HEK293 (cell line): ENCODE results near the gene PARD6G.

Experiments
- CTCF ChIA-PET: fragments of 350-600 bp; formaldehyde crosslinking; extraction: SDS; loops from one replicate; lab custom pipeline; 2021; ENCODE audit warnings: antibody characterized with exemption; lab: Yijun Ruan, JAX
- POLR2A ChIA-PET: fragments of 300-600 bp; formaldehyde crosslinking; extraction: SDS; loops from one replicate; lab custom pipeline; 2020; ENCODE audit warnings: antibody characterized with exemption, inconsistent platforms; lab: Yijun Ruan, JAX
- H3K27ac ChIP-seq: fragments of 200-500 bp; sonication (Bioruptor generic); 2 replicates; pipeline ENCODE4 v1.5.1; 2014; ENCODE audit warnings: low read depth, low read length, control low read depth, inconsistent platforms; ENCODE audit errors: extremely low read depth
- H3K36me3 ChIP-seq, 2 experiments: fragments of 200-500 bp in 1 of 2; sonication (Bioruptor generic) in 1 of 2; 1 replicate in 1 of 2; 2 replicates in 1 of 2; pipeline ENCODE4 v1.5.1; 2014 to 2017; ENCODE audit warnings: inconsistent platforms in 2 of 2, low read length in 2 of 2; ENCODE audit not compliant: control insufficient read depth in 2 of 2, insufficient read depth in 1 of 2
- H3K4me1 ChIP-seq: fragments of 200-500 bp; sonication (Bioruptor generic); 2 replicates; pipeline ENCODE4 v1.5.1; 2014; ENCODE audit warnings: mild to moderate bottlenecking, low read length, inconsistent platforms; ENCODE audit not compliant: control insufficient read depth, insufficient read depth
- H3K4me3 ChIP-seq: 2 replicates; pipeline ENCODE4 v1.5.1; 2011; ENCODE audit warnings: low read depth, mild to moderate bottlenecking, control low read depth, low read length, moderate library complexity
- H3K9me3 ChIP-seq: fragments of 200-500 bp; sonication (Bioruptor generic); 2 replicates; pipeline ENCODE4 v1.5.1; 2014; ENCODE audit warnings: low read depth, low read length, inconsistent platforms; ENCODE audit not compliant: control insufficient read depth, insufficient read depth
- GFI1B ChIP-seq: fragments of 450-650 bp; formaldehyde crosslinking; IDR thresholded peaks from 2 replicates; pipeline ENCODE4 v1.5.1; 2016; ENCODE audit warnings: missing biosample characterization, missing genetic modification characterization
- PRDM1 ChIP-seq: fragments of 450-650 bp; formaldehyde crosslinking; IDR thresholded peaks from 2 replicates; pipeline ENCODE4; 2016; ENCODE audit warnings: missing biosample characterization, missing genetic modification characterization
- SCRT1 ChIP-seq: fragments of 450-650 bp; formaldehyde crosslinking; IDR thresholded peaks from 2 replicates; pipeline ENCODE4 v1.5.1; 2016; ENCODE audit warnings: missing biosample characterization, missing genetic modification characterization, borderline replicate concordance
- ZBTB8A ChIP-seq: fragments of 450-650 bp; formaldehyde crosslinking; IDR thresholded peaks from 2 replicates; pipeline ENCODE4 v1.5.1; 2016; ENCODE audit warnings: missing biosample characterization, missing genetic modification characterization
- ZNF138 ChIP-seq: fragments of 450-650 bp; formaldehyde crosslinking; IDR thresholded peaks from 2 replicates; pipeline ENCODE4 v1.5.1; 2016; ENCODE audit warnings: missing biosample characterization, missing genetic modification characterization, borderline replicate concordance
- ZNF146 ChIP-seq: fragments of 450-650 bp; formaldehyde crosslinking; IDR thresholded peaks from 2 replicates; pipeline ENCODE4 v1.5.1; 2016; ENCODE audit warnings: missing biosample characterization, missing genetic modification characterization
- ZNF16 ChIP-seq: fragments of 450-650 bp; formaldehyde crosslinking; IDR thresholded peaks from 2 replicates; pipeline ENCODE4 v1.5.1; 2016; ENCODE audit warnings: low read depth, missing biosample characterization, missing genetic modification characterization
- ZNF221 ChIP-seq: fragments of 450-650 bp; formaldehyde crosslinking; IDR thresholded peaks from 2 replicates; pipeline ENCODE4 v1.5.1; 2017; ENCODE audit warnings: missing biosample characterization, missing genetic modification characterization, borderline replicate concordance
- ZNF530 ChIP-seq: fragments of 450-650 bp; formaldehyde crosslinking; IDR thresholded peaks from 2 replicates; pipeline ENCODE4 v1.5.1; 2016; ENCODE audit warnings: low read depth, missing biosample characterization, missing genetic modification characterization
- ZNF600 ChIP-seq: fragments of 450-650 bp; formaldehyde crosslinking; IDR thresholded peaks from 2 replicates; pipeline ENCODE4 v1.5.1; 2016; ENCODE audit warnings: missing biosample characterization, missing genetic modification characterization
- ZNF658 ChIP-seq: fragments of 450-650 bp; formaldehyde crosslinking; IDR thresholded peaks from 2 replicates; pipeline ENCODE4; 2016; ENCODE audit warnings: missing biosample characterization, missing genetic modification characterization
- ZNF776 ChIP-seq: fragments of 450-650 bp; formaldehyde crosslinking; IDR thresholded peaks from 2 replicates; pipeline ENCODE4 v1.5.0; 2017; ENCODE audit warnings: missing biosample characterization, missing genetic modification characterization, borderline replicate concordance
- ZSCAN16 ChIP-seq: fragments of 450-650 bp; formaldehyde crosslinking; IDR thresholded peaks from 2 replicates; pipeline ENCODE4 v1.5.1; 2016; ENCODE audit warnings: missing biosample characterization, missing genetic modification characterization
- TF ChIP-seq, protein P1 (sequence below): fragments of 450-650 bp; formaldehyde crosslinking; IDR thresholded peaks from 2 replicates; pipeline ENCODE4 v1.5.1; 2017; ENCODE audit warnings: missing biosample characterization, missing genetic modification characterization
- TF ChIP-seq, protein P2 (sequence below): fragments of 450-650 bp; formaldehyde crosslinking; IDR thresholded peaks from 2 replicates; pipeline ENCODE4 v1.5.1; 2016; ENCODE audit warnings: missing biosample characterization, missing genetic modification characterization, borderline replicate concordance
- TF ChIP-seq, protein P3 (sequence below): fragments of 450-650 bp; formaldehyde crosslinking; IDR thresholded peaks from 2 replicates; pipeline ENCODE4 v1.5.1; 2016; ENCODE audit warnings: missing biosample characterization, missing genetic modification characterization
- TF ChIP-seq, protein P4 (sequence below): fragments of 450-650 bp; formaldehyde crosslinking; IDR thresholded peaks from 2 replicates; pipeline ENCODE4 v1.5.1; 2016; ENCODE audit warnings: missing biosample characterization, missing genetic modification characterization

PARD6G gene

DNA sequence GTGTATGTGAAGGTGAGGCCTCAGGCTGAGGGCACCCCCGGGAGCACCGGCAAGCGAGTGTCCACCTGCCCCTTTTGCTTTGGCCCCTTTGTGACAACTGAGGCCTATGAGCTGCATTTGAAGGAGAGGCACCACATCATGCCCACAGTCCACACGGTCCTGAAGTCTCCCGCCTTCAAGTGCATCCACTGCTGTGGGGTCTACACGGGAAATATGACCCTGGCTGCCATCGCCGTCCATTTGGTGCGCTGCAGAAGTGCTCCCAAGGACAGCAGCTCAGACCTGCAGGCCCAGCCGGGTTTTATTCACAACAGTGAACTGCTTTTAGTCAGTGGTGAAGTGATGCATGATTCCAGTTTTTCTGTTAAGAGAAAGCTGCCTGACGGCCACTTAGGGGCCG, 109.3 kb downstream of the PARD6G start:
- peaks cover 50 to 77% of the 10 kb centered on the region in 2 experiments for H3K36me3 ChIP-seq
- H3K4me1 ChIP-seq, result 0 out of 2 replicates have a peak, but pooled peaks cover under 1% of the 10 kb centered on the region
- no peak overlapping the region for H3K27ac ChIP-seq
- no peak overlapping the region for H3K4me3 ChIP-seq
- H3K9me3 ChIP-seq, result no peaks in the 10 kb centered on the region
- TF ChIP-seq ZNF530 (tag by site-specific recombination) (no peak), PRDM1 (tag by site-specific recombination) (no peak), ZNF16 (tag by site-specific recombination) (no peak), ZBTB8A (tag by site-specific recombination) (no peak), ZNF776 (tag by site-specific recombination) (no peak)
- ChIA-PET CTCF (interaction anchor here (0.6 to 1.2 kb wide), 4 partner anchors 16 to 796 kb away, joined by 3 to 8 read pairs (median 4); no protein-coding TSS in a partner anchor), POLR2A (no interaction called here)

DNA sequence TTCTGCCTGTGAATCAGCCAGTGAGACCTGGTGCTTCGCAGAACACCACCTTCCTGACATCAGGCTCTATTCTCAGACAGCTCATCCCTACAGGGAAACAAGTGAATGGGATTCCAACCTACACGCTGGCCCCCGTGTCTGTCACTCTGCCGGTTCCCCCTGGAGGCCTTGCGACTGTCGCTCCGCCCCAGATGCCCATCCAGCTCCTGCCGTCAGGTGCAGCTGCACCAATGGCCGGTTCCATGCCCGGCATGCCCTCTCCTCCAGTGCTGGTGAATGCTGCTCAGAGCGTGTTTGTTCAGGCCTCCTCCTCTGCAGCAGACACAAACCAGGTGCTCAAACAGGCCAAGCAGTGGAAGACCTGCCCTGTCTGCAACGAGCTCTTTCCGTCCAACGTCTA, 110.2 kb downstream of the PARD6G start:
- Histone ChIP-seq H3K4me1 (no peaks in the 10 kb centered on the region), H3K27ac (no peak overlapping the region)
- CTCF ChIA-PET, result interaction anchor here (0.9 to 1.2 kb wide), 2 partner anchors 17 to 25 kb away, joined by 4 to 8 read pairs; no protein-coding TSS in a partner anchor
- POLR2A ChIA-PET, result no interaction called here
- TF ChIP-seq SCRT1 (no peak), ZNF146 (tag by site-specific recombination) (no peak), ZNF600 (no peak), ZBTB8A (tag by site-specific recombination) (no peak), PRDM1 (tag by site-specific recombination) (no peak), ZNF138 (tag by site-specific recombination) (no peak), ZSCAN16 (tag by site-specific recombination) (no peak), ZNF221 (tag by site-specific recombination) (no peak), GFI1B (no peak), ZNF658 (tag by site-specific recombination) (no peak)
- TF ChIP-seq, protein P1, sequence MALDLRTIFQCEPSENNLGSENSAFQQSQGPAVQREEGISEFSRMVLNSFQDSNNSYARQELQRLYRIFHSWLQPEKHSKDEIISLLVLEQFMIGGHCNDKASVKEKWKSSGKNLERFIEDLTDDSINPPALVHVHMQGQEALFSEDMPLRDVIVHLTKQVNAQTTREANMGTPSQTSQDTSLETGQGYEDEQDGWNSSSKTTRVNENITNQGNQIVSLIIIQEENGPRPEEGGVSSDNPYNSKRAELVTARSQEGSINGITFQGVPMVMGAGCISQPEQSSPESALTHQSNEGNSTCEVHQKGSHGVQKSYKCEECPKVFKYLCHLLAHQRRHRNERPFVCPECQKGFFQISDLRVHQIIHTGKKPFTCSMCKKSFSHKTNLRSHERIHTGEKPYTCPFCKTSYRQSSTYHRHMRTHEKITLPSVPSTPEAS (tag by site-specific recombination), result no peak
- TF ChIP-seq, protein P2, sequence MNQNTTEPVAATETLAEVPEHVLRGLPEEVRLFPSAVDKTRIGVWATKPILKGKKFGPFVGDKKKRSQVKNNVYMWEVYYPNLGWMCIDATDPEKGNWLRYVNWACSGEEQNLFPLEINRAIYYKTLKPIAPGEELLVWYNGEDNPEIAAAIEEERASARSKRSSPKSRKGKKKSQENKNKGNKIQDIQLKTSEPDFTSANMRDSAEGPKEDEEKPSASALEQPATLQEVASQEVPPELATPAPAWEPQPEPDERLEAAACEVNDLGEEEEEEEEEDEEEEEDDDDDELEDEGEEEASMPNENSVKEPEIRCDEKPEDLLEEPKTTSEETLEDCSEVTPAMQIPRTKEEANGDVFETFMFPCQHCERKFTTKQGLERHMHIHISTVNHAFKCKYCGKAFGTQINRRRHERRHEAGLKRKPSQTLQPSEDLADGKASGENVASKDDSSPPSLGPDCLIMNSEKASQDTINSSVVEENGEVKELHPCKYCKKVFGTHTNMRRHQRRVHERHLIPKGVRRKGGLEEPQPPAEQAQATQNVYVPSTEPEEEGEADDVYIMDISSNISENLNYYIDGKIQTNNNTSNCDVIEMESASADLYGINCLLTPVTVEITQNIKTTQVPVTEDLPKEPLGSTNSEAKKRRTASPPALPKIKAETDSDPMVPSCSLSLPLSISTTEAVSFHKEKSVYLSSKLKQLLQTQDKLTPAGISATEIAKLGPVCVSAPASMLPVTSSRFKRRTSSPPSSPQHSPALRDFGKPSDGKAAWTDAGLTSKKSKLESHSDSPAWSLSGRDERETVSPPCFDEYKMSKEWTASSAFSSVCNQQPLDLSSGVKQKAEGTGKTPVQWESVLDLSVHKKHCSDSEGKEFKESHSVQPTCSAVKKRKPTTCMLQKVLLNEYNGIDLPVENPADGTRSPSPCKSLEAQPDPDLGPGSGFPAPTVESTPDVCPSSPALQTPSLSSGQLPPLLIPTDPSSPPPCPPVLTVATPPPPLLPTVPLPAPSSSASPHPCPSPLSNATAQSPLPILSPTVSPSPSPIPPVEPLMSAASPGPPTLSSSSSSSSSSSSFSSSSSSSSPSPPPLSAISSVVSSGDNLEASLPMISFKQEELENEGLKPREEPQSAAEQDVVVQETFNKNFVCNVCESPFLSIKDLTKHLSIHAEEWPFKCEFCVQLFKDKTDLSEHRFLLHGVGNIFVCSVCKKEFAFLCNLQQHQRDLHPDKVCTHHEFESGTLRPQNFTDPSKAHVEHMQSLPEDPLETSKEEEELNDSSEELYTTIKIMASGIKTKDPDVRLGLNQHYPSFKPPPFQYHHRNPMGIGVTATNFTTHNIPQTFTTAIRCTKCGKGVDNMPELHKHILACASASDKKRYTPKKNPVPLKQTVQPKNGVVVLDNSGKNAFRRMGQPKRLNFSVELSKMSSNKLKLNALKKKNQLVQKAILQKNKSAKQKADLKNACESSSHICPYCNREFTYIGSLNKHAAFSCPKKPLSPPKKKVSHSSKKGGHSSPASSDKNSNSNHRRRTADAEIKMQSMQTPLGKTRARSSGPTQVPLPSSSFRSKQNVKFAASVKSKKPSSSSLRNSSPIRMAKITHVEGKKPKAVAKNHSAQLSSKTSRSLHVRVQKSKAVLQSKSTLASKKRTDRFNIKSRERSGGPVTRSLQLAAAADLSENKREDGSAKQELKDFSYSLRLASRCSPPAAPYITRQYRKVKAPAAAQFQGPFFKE (tag by site-specific recombination), result no peak
- TF ChIP-seq, protein P3, sequence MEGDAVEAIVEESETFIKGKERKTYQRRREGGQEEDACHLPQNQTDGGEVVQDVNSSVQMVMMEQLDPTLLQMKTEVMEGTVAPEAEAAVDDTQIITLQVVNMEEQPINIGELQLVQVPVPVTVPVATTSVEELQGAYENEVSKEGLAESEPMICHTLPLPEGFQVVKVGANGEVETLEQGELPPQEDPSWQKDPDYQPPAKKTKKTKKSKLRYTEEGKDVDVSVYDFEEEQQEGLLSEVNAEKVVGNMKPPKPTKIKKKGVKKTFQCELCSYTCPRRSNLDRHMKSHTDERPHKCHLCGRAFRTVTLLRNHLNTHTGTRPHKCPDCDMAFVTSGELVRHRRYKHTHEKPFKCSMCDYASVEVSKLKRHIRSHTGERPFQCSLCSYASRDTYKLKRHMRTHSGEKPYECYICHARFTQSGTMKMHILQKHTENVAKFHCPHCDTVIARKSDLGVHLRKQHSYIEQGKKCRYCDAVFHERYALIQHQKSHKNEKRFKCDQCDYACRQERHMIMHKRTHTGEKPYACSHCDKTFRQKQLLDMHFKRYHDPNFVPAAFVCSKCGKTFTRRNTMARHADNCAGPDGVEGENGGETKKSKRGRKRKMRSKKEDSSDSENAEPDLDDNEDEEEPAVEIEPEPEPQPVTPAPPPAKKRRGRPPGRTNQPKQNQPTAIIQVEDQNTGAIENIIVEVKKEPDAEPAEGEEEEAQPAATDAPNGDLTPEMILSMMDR (tag by site-specific recombination), result no peak
- TF ChIP-seq, protein P4, sequence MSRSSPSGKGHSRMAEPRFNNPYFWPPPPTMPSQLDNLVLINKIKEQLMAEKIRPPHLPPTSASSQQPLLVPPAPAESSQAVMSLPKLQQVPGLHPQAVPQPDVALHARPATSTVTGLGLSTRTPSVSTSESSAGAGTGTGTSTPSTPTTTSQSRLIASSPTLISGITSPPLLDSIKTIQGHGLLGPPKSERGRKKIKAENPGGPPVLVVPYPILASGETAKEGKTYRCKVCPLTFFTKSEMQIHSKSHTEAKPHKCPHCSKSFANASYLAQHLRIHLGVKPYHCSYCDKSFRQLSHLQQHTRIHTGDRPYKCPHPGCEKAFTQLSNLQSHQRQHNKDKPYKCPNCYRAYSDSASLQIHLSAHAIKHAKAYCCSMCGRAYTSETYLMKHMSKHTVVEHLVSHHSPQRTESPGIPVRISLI (tag by site-specific recombination), result no peak
- TF ChIP-seq, all 188 proteins: peak for 0
- H3K36me3 ChIP-seq, result peaks cover 59 to 82% of the 10 kb centered on the region in 2 experiments
- H3K4me3 ChIP-seq, result no peak overlapping the region
- H3K9me3 ChIP-seq, result no peaks in the 10 kb centered on the region
